Skin epidermis (tissue), 12 donors: Measurements from ENCODE around the gene CD28.

ENCODE experiments used
- H3K27ac ChIP-seq, 21 experiments: fragments of 200-600 bp; sonication (generic) in 11 of 21; one replicate each; pipeline ENCODE4 v1.5.0; 2020; ENCODE audit warnings: mild to moderate bottlenecking in 3 of 21, inconsistent platforms in 2 of 21, moderate library complexity in 2 of 21
- H3K4me3 ChIP-seq, 7 experiments: fragments of 200-600 bp; sonication (generic) in 2 of 7; one replicate each; pipeline ENCODE4 v1.5.0; 2020; ENCODE audit warnings: inconsistent platforms in 2 of 7, mild to moderate bottlenecking in 2 of 7, moderate library complexity in 1 of 7

Gene CD28

GRCh38 chr2:203737360-203737759 lies 30.9 kb downstream of the CD28 start:
- Histone ChIP-seq H3K4me3 (no peak overlapping the region), H3K27ac (peak overlapping the region in 1 of 21 experiments; percentile 85)

DNA sequence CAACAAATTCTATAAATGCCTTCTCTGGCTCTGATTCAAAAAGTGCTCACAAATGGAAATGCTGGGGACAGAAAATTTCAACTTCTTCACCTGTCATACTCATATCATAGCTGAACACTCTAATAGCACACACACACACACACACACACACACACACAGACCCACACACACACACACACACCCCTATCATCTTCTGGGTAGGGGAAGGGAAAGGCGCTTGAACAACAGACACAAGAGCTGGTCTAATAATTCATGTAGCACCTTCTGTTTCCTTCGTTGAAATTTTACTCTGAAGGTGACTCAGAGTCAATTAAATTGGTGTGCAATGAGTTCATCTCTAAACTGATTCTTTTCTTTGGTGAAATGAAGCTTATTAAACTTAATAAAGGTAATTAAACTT lies 32.9 kb downstream of the CD28 start:
- Histone ChIP-seq H3K4me3 (no peak overlapping the region), H3K27ac (peak overlapping the region in 3 of 21 experiments; percentile 6 to 85 (median 38))

DNA sequence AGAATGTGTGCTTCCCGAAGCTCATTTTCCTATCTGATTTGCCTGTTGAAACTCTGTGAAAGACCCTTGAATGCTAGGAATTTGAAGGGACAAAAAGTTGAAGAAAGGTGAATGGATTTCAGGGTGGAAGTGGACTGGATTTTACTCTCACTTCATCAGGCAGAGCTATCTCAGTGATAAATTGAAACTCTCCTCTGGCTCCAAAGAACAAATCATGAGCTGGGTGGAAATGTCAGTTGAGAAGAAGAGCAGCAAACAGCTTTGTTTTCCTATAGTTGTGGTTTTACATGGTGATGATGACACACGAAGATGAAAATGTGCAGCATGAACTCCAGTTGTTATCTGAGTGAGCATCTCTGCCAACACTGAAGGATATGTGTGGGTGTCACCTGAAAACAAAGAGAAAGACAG lies 34.4 kb downstream of the CD28 start:
- Histone ChIP-seq H3K4me3 (no peak overlapping the region), H3K27ac (peak overlapping the region in 9 of 21 experiments; percentile 3 to 85 (median 55))

- Histone ChIP-seq H3K27ac (peak overlapping the region in 5 of 21 experiments; percentile 22 to 85 (median 45)), H3K4me3 (no peak overlapping the region)
Measured at GRCh38 chr2:203741566-203741965, 35.1 kb downstream of the CD28 start.

DNA sequence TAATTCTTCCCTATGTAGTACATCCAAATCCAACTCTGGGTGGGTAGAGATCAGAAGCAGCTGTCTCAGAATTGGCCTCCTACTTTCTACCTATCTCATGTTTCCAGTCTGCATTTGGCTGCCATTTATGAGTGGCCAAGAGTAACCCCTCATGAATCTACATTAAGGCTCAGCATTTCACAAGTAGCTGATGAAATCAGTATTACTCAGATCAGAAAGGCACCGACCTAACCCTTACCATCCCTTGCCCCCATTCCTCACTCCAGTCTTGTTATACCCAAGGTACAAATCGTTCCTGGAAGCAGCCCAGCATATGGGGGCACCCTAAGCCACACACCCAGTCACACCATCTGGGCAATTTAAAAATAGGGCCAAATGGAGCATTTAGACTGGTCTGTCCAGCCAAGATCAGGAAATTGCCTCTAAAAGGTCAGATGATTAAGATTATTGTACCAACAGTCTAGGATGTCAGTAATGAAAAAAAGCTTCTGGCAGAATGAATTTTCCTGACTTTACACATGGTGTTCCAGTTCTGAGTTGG lies 37.1 kb downstream of the CD28 start:
- Histone ChIP-seq H3K27ac (peak overlapping the region in 1 of 21 experiments; percentile 19), H3K4me3 (no peak overlapping the region)

DNA sequence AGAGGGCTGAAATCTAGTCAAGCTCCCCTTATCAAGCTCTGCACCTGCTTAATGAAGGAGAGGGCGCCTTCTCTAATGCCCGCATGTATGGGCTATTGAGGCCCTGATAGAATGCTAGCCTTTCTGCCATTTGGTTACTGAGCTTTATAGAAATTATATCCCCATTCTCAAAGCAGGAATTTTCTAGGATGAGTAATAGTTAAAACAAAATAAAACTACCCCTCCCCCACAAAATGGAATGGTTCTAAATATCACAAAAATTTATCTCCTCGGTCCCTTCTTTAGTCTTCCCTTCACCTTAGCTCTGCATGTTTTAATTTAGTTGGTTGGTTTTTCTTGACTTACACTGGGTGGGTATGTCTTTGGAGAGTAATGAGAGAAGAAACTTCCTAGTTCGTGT lies 37.7 kb downstream of the CD28 start:
- no peak overlapping the region for H3K4me3 ChIP-seq

GRCh38 chr2:203745267-203745666 lies 38.8 kb downstream of the CD28 start:
- no peak overlapping the region for H3K27ac ChIP-seq
- H3K4me3 ChIP-seq, result no peak overlapping the region

More for the DNA sequence above, 37.7 kb downstream of the CD28 start:
- H3K27ac ChIP-seq, result no peak overlapping the region

- no peak overlapping the region for H3K4me3 ChIP-seq
Measured at GRCh38 chr2:203748331-203749126, 42.1 kb downstream of the CD28 start.

DNA sequence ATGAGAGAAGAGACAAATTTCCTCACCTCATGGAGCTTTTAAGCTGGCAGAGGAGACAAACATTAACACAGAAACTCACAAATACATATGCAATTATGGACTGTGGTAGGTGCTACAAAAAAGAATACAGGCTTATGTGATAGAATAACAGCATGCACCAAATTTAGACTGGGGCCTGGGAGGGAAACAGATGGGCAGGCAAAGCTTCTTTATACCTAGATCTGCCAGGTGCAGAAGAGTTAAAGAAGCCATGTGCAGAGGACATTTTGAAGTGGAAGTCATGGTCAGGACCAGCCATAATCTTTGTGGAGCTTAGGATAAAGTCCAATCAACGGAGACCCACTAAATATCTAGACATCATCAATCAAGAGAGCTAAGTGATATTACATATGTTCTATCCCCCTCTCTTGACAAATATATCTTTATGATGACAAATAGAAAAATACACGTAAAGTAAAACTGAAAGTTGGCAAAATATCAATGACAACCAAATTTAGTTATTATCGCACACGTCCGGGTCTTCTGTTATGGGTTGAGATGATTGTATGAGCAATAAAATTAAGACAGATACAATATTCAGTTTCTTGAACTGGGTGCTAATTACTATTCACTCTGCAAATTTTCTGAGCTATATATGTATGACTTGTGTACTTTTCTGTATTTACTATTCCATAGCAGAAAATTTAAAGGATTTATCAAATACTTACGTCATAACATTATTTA lies 44.1 kb downstream of the CD28 start:
- peak overlapping the region in 1 of 21 experiments; percentile 37 for H3K27ac ChIP-seq
- H3K4me3 ChIP-seq, result no peak overlapping the region

More at GRCh38 chr2:203748331-203749126, 42.1 kb downstream of the CD28 start:
- H3K27ac ChIP-seq, result peak overlapping the region in 1 of 21 experiments; percentile 40

- H3K4me3 ChIP-seq, result no peak overlapping the region
- H3K27ac ChIP-seq, result peak overlapping the region in 1 of 21 experiments; percentile 29
Measured at GRCh38 chr2:203751685-203752271, 45.3 kb downstream of the CD28 start.

GRCh38 chr2:203756161-203756560 lies 49.7 kb downstream of the CD28 start:
- H3K4me3 ChIP-seq, result no peak overlapping the region

DNA sequence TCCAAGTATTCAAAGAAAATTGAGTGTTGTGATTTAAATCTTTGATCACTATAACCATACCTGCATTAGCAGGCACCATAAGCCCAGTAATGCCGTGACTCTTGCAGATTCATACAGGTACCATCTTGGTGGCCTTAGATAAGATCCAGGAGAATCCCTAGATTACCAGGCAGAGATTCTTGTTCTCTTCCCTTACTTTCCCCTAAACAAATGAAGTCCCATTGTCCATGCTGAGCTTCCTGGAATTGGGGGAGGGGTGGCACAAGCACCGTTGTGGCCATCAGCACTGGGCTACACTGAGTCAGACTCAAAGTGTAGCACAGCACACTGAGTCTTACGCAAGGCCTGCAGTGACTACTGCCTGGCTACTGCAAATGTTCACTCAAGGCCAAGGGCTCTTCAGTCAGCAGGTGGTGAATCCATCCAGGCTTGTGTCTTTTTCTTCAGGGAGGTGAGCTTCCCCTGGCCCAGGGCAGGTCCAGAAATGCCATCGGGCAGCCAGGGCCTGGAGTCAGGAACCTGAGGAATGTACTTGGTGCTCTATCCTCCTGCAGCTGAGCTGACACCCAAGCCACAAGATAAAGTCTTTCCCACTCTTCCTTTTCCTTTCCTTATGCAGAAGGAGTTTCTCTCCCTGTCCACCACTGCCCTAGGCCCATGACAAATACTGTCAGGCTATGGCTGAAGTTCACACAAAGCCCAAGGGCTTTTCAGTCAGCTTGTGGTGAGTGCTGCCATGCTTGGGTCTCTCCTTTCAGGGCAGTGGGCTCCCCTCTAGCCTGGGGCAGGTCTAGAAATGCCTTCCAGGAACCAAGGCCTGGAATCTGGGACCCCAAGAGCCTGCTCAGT lies 52.6 kb downstream of the CD28 start:
- Histone ChIP-seq H3K27ac (no peak overlapping the region), H3K4me3 (no peak overlapping the region)

More at GRCh38 chr2:203756161-203756560, 49.7 kb downstream of the CD28 start:
- H3K27ac ChIP-seq, result no peak overlapping the region

- Histone ChIP-seq H3K4me3 (no peak overlapping the region), H3K27ac (no peak overlapping the region)
Measured at GRCh38 chr2:203759690-203760365, 53.4 kb downstream of the CD28 start.

GRCh38 chr2:203761121-203761520 lies 54.7 kb downstream of the CD28 start:
- H3K4me3 ChIP-seq, result no peak overlapping the region

DNA sequence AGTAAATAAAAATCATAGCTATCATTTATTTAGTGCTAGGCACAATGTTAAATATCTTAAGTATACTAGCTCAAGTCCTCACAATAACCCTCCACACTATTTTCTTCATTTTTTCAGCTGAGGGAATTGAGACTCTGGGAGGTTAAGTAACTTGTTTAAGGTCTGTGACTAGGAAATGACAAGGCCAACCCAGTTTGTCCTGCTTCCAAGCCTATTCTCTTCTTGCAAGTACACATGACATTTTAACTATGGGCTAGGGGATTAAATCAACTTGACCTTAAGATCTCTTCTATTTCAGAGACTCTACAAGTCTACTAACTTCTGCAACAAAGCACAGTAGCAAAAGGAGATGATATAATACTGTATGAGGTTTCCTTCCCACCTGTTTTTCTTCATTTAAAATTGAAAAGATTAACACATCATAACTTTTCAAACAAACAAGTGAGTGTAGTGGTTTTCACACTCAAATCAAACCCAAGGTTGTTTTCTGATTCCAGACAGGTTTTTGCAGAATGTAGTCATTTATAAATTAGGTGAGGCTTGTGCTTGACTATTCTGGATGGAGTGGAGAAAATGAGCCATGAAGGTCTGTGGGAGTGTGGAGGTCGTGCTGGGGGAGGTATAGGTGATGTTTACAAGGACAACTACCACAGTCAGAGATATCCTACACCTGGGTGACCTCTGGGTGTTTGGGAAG lies 57.0 kb downstream of the CD28 start:
- H3K4me3 ChIP-seq, result no peak overlapping the region
- H3K27ac ChIP-seq, result peak overlapping the region in 1 of 21 experiments; percentile 75

More at GRCh38 chr2:203761121-203761520, 54.7 kb downstream of the CD28 start:
- no peak overlapping the region for H3K27ac ChIP-seq

- no peak overlapping the region for H3K4me3 ChIP-seq
- H3K27ac ChIP-seq, result peak overlapping the region in 1 of 21 experiments; percentile 75
Measured at GRCh38 chr2:203763938-203764664, 57.7 kb downstream of the CD28 start.

GRCh38 chr2:203772456-203773165 lies 66.2 kb downstream of the CD28 start:
- H3K4me3 ChIP-seq, result no peak overlapping the region
- H3K27ac ChIP-seq, result no peak overlapping the region
